GM12874 (cell line): ENCODE data around the gene AANAT.

ENCODE experiments used
- CTCF ChIP-seq: IDR thresholded peaks from 2 replicates; pipeline ENCODE4 v1.5.1; 2011; ENCODE audit warnings: low read depth, mild to moderate bottlenecking, control low read depth, low read length, moderate library complexity; ENCODE audit not compliant: insufficient read depth

Gene AANAT

DNA sequence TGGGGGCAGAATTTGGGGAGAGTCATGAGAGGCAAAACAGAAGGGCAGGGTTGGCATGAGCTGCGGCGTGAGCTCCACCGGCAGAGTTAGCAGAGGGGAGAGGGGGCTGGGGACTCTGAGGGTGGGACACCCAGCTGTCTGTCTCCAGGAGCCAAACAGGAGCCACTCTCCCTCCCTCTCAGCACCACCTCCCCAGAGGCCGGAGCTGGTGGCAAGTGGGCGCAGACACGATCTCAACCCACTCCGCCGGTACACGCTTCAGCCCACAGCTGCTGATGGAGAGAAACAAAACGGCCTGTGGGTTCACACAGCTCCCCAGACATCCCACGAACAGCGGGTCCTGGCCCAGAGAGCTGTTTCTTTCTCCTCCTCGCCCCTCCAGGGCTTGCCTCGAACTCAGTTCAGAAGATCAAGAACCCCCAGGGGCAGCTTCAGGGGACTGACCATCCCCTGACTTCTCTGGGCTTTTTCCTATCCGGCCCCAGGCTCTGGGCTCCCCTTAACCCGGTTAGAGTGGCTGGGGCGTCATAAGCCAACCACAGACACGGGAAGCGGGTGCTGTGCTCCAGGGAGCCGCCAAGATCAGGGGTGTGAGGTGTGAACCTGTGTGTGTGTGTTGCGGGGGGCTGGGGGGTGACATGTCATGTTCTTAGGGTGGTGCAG is 26.2 kb downstream of the AANAT start:
- no peak for TF ChIP-seq CTCF

DNA sequence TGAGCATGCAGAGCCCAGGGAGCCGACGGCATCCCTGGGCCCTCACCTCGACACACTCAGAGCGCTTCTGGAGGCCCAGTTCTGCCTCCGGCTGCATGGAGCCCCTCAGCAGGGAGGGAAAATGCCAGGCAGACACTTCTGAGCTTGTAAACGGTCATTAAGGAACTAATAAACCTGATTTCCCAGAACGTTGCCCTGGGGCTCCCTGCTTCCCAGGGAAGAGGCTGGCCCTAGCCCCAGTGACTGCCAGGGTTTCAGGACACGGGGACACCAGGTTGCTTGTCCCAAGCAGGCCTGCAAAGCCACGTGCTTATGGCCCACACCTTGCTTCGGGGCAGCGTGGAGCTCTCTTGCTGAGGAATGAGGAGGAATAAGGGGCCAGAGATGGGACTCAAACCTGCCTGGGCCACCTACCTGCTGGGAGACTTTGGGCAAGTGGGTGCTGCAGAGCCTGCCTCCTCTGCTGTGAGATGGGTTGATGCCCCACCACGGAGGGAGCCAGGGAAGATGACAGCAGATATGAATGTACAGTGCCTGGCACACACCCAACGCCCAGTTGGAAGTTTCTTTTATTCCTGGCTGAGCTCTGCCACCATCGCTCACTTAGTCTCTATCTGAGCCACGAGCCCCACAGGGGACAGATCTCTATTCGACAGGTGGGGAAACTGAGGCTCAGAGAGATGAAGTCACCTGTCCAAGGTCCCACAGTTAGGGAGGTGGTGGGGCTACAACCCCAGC is 28.4 kb downstream of the AANAT start:
- no peak for TF ChIP-seq CTCF

DNA sequence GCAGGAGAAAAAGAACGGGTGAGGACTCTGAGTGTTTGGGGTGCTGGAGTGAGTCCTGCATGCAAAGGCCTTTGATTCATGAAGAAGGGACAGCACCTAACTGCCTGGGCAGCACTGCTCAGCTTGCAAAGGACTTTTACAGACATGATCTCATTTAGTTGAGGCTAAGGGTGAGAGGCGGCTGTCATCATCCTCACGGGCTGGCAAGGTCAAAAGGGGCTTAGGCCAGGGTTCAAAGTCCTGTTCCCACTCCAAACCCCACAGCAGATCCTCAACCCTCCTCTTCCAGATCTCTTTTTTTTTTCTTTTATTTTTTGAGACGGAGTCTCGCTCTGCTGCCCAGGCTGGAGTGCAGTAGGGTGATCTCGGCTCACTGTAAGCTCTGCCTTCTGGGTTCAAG is 29.1 kb downstream of the AANAT start:
- no peak for TF ChIP-seq CTCF

GRCh38 chr17:76497699-76497978 is 30.2 kb downstream of the AANAT start:
- no peak for TF ChIP-seq CTCF

DNA sequence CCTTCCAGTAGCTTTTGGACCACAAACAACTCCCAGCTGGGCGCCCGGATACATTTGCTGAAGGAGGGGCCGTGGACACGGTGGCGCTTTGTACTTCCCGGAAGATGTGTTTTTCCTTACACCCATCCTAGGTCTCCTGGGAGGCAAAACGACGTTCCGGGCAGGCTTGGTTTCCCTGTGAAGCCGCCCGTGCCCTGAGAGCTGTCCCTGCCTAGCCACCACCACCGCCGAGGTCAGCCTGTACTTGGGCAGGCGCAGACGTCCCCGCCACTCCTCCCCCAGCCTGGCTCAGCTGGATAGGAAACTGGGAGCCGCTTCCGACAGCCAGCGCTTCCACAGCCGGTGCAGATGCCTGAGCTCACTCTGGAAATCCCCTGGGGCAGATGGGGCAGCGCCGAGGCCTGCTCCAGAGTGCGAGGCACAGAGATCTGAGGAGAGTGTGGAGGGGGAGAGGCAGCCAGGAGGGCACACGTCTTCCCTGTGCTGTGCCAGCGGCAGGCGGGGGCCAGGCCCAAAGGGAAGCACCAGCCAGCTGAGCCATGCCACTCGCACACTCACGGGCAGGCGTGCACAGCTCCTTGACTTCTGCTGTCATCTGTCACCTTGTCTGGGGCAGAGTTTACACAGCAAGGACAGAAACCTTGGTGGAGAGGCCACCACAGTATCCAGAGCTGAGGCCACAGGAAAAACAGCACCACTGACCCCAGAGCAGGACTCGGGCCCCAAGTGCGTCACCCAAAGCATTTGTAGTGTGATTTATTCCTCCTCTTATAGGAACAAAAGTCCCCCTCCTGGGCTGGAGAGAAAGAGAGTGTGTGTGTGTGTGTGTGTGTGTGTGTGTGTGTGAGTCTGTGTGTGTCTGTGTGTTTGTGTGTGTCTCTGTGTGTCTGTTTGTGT is 30.8 kb downstream of the AANAT start:
- no peak for TF ChIP-seq CTCF

GRCh38 chr17:76498876-76499251 is 31.5 kb downstream of the AANAT start:
- TF ChIP-seq CTCF: no peak

- no peak for TF ChIP-seq CTCF
Measured at GRCh38 chr17:76499267-76499667, 31.9 kb downstream of the AANAT start.
